ENCODE data around the gene FCHSD2.

DNA sequence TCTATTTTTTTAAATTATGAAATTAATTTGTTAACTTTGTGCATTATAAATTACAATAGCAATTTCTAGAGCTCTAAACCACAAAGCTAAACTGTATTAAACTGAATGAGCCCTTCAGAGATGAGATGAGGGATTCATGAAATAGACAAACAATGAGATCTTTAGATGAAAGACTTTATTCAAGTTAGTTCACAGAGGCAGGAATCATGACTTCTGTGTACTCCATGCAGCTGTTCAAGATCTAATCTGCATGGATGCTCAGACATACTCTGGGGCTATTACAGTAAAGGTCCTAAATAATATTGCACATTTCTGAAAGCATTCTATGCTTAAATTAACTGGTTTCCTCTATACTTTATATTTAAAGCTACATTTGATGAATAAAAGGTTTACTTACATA, 122.7 kb downstream of the FCHSD2 start:
- TF ChIP-seq, protein P1, sequence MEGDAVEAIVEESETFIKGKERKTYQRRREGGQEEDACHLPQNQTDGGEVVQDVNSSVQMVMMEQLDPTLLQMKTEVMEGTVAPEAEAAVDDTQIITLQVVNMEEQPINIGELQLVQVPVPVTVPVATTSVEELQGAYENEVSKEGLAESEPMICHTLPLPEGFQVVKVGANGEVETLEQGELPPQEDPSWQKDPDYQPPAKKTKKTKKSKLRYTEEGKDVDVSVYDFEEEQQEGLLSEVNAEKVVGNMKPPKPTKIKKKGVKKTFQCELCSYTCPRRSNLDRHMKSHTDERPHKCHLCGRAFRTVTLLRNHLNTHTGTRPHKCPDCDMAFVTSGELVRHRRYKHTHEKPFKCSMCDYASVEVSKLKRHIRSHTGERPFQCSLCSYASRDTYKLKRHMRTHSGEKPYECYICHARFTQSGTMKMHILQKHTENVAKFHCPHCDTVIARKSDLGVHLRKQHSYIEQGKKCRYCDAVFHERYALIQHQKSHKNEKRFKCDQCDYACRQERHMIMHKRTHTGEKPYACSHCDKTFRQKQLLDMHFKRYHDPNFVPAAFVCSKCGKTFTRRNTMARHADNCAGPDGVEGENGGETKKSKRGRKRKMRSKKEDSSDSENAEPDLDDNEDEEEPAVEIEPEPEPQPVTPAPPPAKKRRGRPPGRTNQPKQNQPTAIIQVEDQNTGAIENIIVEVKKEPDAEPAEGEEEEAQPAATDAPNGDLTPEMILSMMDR (IDR thresholded peaks at IDR 0.05) = no peak
- no peak for TF ChIP-seq POLR2A (IDR thresholded peaks at IDR 0.05)

Data from lower leg skin (tissue), 3 donors.